SU-DHL-6 (cell line): Measurements from ENCODE around the gene SYNDIG1.

Experiments
- CTCF ChIP-seq: fragments of 200-600 bp; sonication (generic); IDR thresholded peaks from one replicate; pipeline ENCODE4 v1.5.1; 2017; ENCODE audit warnings: antibody characterized with exemption, mild to moderate bottlenecking, low read length, moderate library complexity; ENCODE audit not compliant: insufficient read depth, poor library complexity, severe bottlenecking
- EZH2phosphoT487 ChIP-seq: fragments of 200-600 bp; sonication (generic), shearing (Covaris generic); conservative IDR thresholded peaks from 2 replicates; pipeline ENCODE4 v1.6.1; 2018; ENCODE audit warnings: mild to moderate bottlenecking, antibody characterized with exemption, low read length, moderate library complexity, mixed read lengths

- TF ChIP-seq CTCF (no peak), EZH2phosphoT487 (no peak)
Measured at GRCh38 chr20:24446811-24447210, 22.6 kb upstream of the SYNDIG1 start.
